ENCODE data around the gene HAT1.
A peak's percentile ranks its signal among the peaks of the same experiment; 100 is the strongest.

Gene HAT1

GRCh38 chr2:171919453-171919852 is 2.8 kb upstream of the HAT1 start:
- no peak overlapping the region for H3K4me3 ChIP-seq (ENCODE audit: low read depth, low read length)
- no peak for TF ChIP-seq CTCF (IDR thresholded peaks at IDR 0.05; ENCODE audit: low read depth, low read length)

GRCh38 chr2:171921970-171922229 is 361 bp upstream of the HAT1 start:
- H3K4me3 ChIP-seq (ENCODE audit: low read depth, low read length) = peak overlapping the region; percentile 76
- TF ChIP-seq CTCF (IDR thresholded peaks at IDR 0.05; ENCODE audit: low read depth, low read length) = no peak

- no peak for TF ChIP-seq CTCF (IDR thresholded peaks at IDR 0.05; ENCODE audit: low read depth, low read length)
- H3K4me3 ChIP-seq (ENCODE audit: low read depth, low read length) = peak overlapping the region; percentile 76
These were observed 945 bp downstream of the HAT1 start for GRCh38 chr2:171923206-171923605.

GRCh38 chr2:171924170-171924942 is 2.1 kb downstream of the HAT1 start:
- TF ChIP-seq CTCF (IDR thresholded peaks at IDR 0.05; ENCODE audit: low read depth, low read length) = no peak
- no peak overlapping the region for H3K4me3 ChIP-seq (ENCODE audit: low read depth, low read length)

- H3K4me3 ChIP-seq (ENCODE audit: low read depth, low read length) = no peak overlapping the region
- TF ChIP-seq CTCF (IDR thresholded peaks at IDR 0.05; ENCODE audit: low read depth, low read length) = no peak
These were observed 8.1 kb downstream of the HAT1 start for GRCh38 chr2:171930385-171930784.

GRCh38 chr2:171939058-171939742 is 16.9 kb downstream of the HAT1 start:
- TF ChIP-seq CTCF (IDR thresholded peaks at IDR 0.05; ENCODE audit: low read depth, low read length) = no peak
- H3K4me3 ChIP-seq (ENCODE audit: low read depth, low read length) = no peak overlapping the region

- no peak overlapping the region for H3K4me3 ChIP-seq (ENCODE audit: low read depth, low read length)
These were observed 17.4 kb downstream of the HAT1 start for GRCh38 chr2:171939743-171940071.

More at GRCh38 chr2:171939743-171940071, 17.4 kb downstream of the HAT1 start:
- no peak for TF ChIP-seq CTCF (IDR thresholded peaks at IDR 0.05; ENCODE audit: low read depth, low read length)

Measured in WI38 (cell line).